Activated gamma-delta T cell treated with Interleukin-2 at 50 U/mL for 16 hours (primary cell): Measurements from ENCODE around the gene CSMD2.

ENCODE experiments used
- DNase-seq: peaks from one replicate; pipeline ENCODE4 v3.0.0-alpha.2; 2020

CSMD2 gene

GRCh38 chr1:33792651-33793050, 372.4 kb downstream of the CSMD2 start:
- DNase-seq: no peak

GRCh38 chr1:33792216-33792615, 372.8 kb downstream of the CSMD2 start:
- no peak for DNase-seq

- DNase-seq: no peak
Observed at GRCh38 chr1:33791251-33791650, 373.8 kb downstream of the CSMD2 start.

GRCh38 chr1:33790577-33790976, 374.5 kb downstream of the CSMD2 start:
- no peak for DNase-seq

- no peak for DNase-seq
Observed at GRCh38 chr1:33784876-33785275, 380.2 kb downstream of the CSMD2 start.

- no peak for DNase-seq
Observed at GRCh38 chr1:33782776-33783175, 382.3 kb downstream of the CSMD2 start.

GRCh38 chr1:33781652-33782051, 383.4 kb downstream of the CSMD2 start:
- DNase-seq: no peak

GRCh38 chr1:33777337-33777736, 387.7 kb downstream of the CSMD2 start:
- no peak for DNase-seq

GRCh38 chr1:33768821-33769220, 396.2 kb downstream of the CSMD2 start:
- DNase-seq: no peak

- DNase-seq: no peak
Observed at GRCh38 chr1:33768106-33768505, 396.9 kb downstream of the CSMD2 start.

- DNase-seq: no peak
Observed at GRCh38 chr1:33764149-33764548, 400.9 kb downstream of the CSMD2 start.

GRCh38 chr1:33763406-33763805, 401.6 kb downstream of the CSMD2 start:
- no peak for DNase-seq

- DNase-seq: no peak
Observed at GRCh38 chr1:33762962-33763361, 402.1 kb downstream of the CSMD2 start.

- no peak for DNase-seq
Observed at GRCh38 chr1:33762109-33762830, 402.8 kb downstream of the CSMD2 start.

GRCh38 chr1:33758698-33759097, 406.3 kb downstream of the CSMD2 start:
- DNase-seq: no peak

GRCh38 chr1:33753087-33753856, 411.8 kb downstream of the CSMD2 start:
- DNase-seq: no peak

GRCh38 chr1:33745942-33746341, 419.1 kb downstream of the CSMD2 start:
- no peak for DNase-seq

GRCh38 chr1:33743221-33743998, 421.6 kb downstream of the CSMD2 start:
- DNase-seq: no peak

- DNase-seq: no peak
Observed at GRCh38 chr1:33742663-33743062, 422.4 kb downstream of the CSMD2 start.

GRCh38 chr1:33741749-33742148, 423.3 kb downstream of the CSMD2 start:
- no peak for DNase-seq

- DNase-seq: no peak
Observed at GRCh38 chr1:33740040-33740744, 424.8 kb downstream of the CSMD2 start.

- no peak for DNase-seq
Observed at GRCh38 chr1:33738976-33739375, 426.1 kb downstream of the CSMD2 start.

- DNase-seq: no peak
Observed at GRCh38 chr1:33738536-33738935, 426.5 kb downstream of the CSMD2 start.
